ENCODE data around the gene SLC25A13.

Gene SLC25A13

GRCh38 chr7:96303105-96303685, 18.7 kb downstream of the SLC25A13 start:
- Histone ChIP-seq H3K18ac (ENCODE audit: low read length) (no peak overlapping the region), H3K4me3 (ENCODE audit: low read length in 2 of 2) (no peak overlapping the region), H3K36me3 (replicated peaks in 1 of 2; ENCODE audit: control insufficient read depth in 2 of 2, insufficient read depth in 2 of 2, low read length in 2 of 2) (peaks cover 2 to 3% of the 10 kb centered on the region in 2 donors), H3K79me1 (ENCODE audit: low read depth, low read length) (peaks cover 4% of the 10 kb centered on the region), H2BK15ac (ENCODE audit: low read length) (no peak overlapping the region), H3K27me3 (ENCODE audit: control insufficient read depth in 3 of 3, insufficient read depth in 3 of 3, low read depth in 1 of 3, low read length in 3 of 3) (no peaks in the 10 kb centered on the region), H3K23ac (ENCODE audit: low read depth, low read length, poor library complexity) (peak overlapping the region; percentile 8), H3K14ac (ENCODE audit: low read length) (no peak overlapping the region), H2AFZ (ENCODE audit: low read length) (no peak overlapping the region), H3K4me2 (ENCODE audit: insufficient read depth, low read length, poor library complexity, severe bottlenecking) (no peak overlapping the region), H2BK5ac (ENCODE audit: low read length) (no peak overlapping the region), H4K8ac (ENCODE audit: low read depth, low read length) (no peak overlapping the region), H4K91ac (ENCODE audit: low read depth, low read length, poor library complexity) (no peak overlapping the region), H2AK5ac (ENCODE audit: low read depth, low read length) (peak overlapping the region; percentile 8), H3K4ac (ENCODE audit: low read length) (no peak overlapping the region), H2BK12ac (ENCODE audit: low read length) (no peak overlapping the region), H3K9me3 (replicated peaks in 1 of 2; ENCODE audit: control insufficient read depth in 2 of 2, insufficient read depth in 1 of 2, low read depth in 1 of 2, low read length in 2 of 2) (peaks cover 2 to 7% of the 10 kb centered on the region in 2 donors), H3K9ac (ENCODE audit: low read depth, low read length, poor library complexity) (no peak overlapping the region), H2BK120ac (ENCODE audit: low read depth, low read length) (no peak overlapping the region), H3K27ac (replicated peaks; ENCODE audit: low read length) (no peak overlapping the region), H3K4me1 (ENCODE audit: control insufficient read depth in 2 of 2, insufficient read depth in 1 of 2, low read depth in 1 of 2, low read length in 2 of 2) (no peaks in the 10 kb centered on the region)
- no peak for DNase-seq (ENCODE audit: low spot score)
- no CpG with 5 or more reads among the region's 5 CpGs for WGBS, 2 donors (ENCODE audit: extremely low coverage in 2 of 2, insufficient read length in 2 of 2, insufficient replicate concordance in 1 of 2)

- Histone ChIP-seq H2BK12ac (ENCODE audit: low read length) (no peak overlapping the region), H2AFZ (ENCODE audit: low read length) (no peak overlapping the region), H3K27ac (replicated peaks; ENCODE audit: low read length) (no peak overlapping the region), H3K27me3 (ENCODE audit: control insufficient read depth in 3 of 3, insufficient read depth in 3 of 3, low read depth in 1 of 3, low read length in 3 of 3) (no peaks in the 10 kb centered on the region), H3K9ac (ENCODE audit: low read depth, low read length, poor library complexity) (no peak overlapping the region), H3K4ac (ENCODE audit: low read length) (no peak overlapping the region), H3K36me3 (replicated peaks in 1 of 2; ENCODE audit: control insufficient read depth in 2 of 2, insufficient read depth in 2 of 2, low read length in 2 of 2) (peaks cover 0 to 3% of the 10 kb centered on the region in 2 donors), H3K14ac (ENCODE audit: low read length) (no peak overlapping the region), H4K91ac (ENCODE audit: low read depth, low read length, poor library complexity) (no peak overlapping the region), H2BK120ac (ENCODE audit: low read depth, low read length) (no peak overlapping the region), H2AK5ac (ENCODE audit: low read depth, low read length) (no peak overlapping the region), H3K9me3 (replicated peaks in 1 of 2; ENCODE audit: control insufficient read depth in 2 of 2, insufficient read depth in 1 of 2, low read depth in 1 of 2, low read length in 2 of 2) (peaks cover 2 to 7% of the 10 kb centered on the region in 2 donors), H3K4me3 (ENCODE audit: low read length in 2 of 2) (no peak overlapping the region), H3K4me2 (ENCODE audit: insufficient read depth, low read length, poor library complexity, severe bottlenecking) (no peak overlapping the region), H3K4me1 (ENCODE audit: control insufficient read depth in 2 of 2, insufficient read depth in 1 of 2, low read depth in 1 of 2, low read length in 2 of 2) (peaks cover 0 to 2% of the 10 kb centered on the region in 2 donors), H3K18ac (ENCODE audit: low read length) (no peak overlapping the region), H4K8ac (ENCODE audit: low read depth, low read length) (no peak overlapping the region), H3K79me1 (ENCODE audit: low read depth, low read length) (peaks cover 4% of the 10 kb centered on the region), H2BK5ac (ENCODE audit: low read length) (no peak overlapping the region), H2BK15ac (ENCODE audit: low read length) (no peak overlapping the region), H3K23ac (ENCODE audit: low read depth, low read length, poor library complexity) (no peak overlapping the region)
- no peak for DNase-seq (ENCODE audit: low spot score)
- no CpG with 5 or more reads among the region's 1 CpG for WGBS, 2 donors (ENCODE audit: extremely low coverage in 2 of 2, insufficient read length in 2 of 2, insufficient replicate concordance in 1 of 2)
Observed at GRCh38 chr7:96300986-96301385, 20.9 kb downstream of the SLC25A13 start.

- no peak overlapping the region for H3K4me3 ChIP-seq (ENCODE audit: low read length in 2 of 2)
- H2AK5ac ChIP-seq (ENCODE audit: low read depth, low read length): no peak overlapping the region
- H2BK120ac ChIP-seq (ENCODE audit: low read depth, low read length): no peak overlapping the region
- no peak overlapping the region for H3K4ac ChIP-seq (ENCODE audit: low read length)
- H3K23ac ChIP-seq (ENCODE audit: low read depth, low read length, poor library complexity): no peak overlapping the region
- no peak overlapping the region for H2AFZ ChIP-seq (ENCODE audit: low read length)
- no peak overlapping the region for H3K18ac ChIP-seq (ENCODE audit: low read length)
- H3K4me1 ChIP-seq (ENCODE audit: control insufficient read depth in 2 of 2, insufficient read depth in 1 of 2, low read depth in 1 of 2, low read length in 2 of 2): peaks cover 0 to 2% of the 10 kb centered on the region in 2 donors
- H2BK5ac ChIP-seq (ENCODE audit: low read length): no peak overlapping the region
- H4K8ac ChIP-seq (ENCODE audit: low read depth, low read length): no peak overlapping the region
- no peak for DNase-seq (ENCODE audit: low spot score)
- H3K14ac ChIP-seq (ENCODE audit: low read length): no peak overlapping the region
- H3K9ac ChIP-seq (ENCODE audit: low read depth, low read length, poor library complexity): no peak overlapping the region
- H3K27ac ChIP-seq (replicated peaks; ENCODE audit: low read length): no peak overlapping the region
- H3K27me3 ChIP-seq (ENCODE audit: control insufficient read depth in 3 of 3, insufficient read depth in 3 of 3, low read depth in 1 of 3, low read length in 3 of 3): no peaks in the 10 kb centered on the region
- H4K91ac ChIP-seq (ENCODE audit: low read depth, low read length, poor library complexity): no peak overlapping the region
- peaks cover 2 to 7% of the 10 kb centered on the region in 2 donors for H3K9me3 ChIP-seq (replicated peaks in 1 of 2; ENCODE audit: control insufficient read depth in 2 of 2, insufficient read depth in 1 of 2, low read depth in 1 of 2, low read length in 2 of 2)
- H3K4me2 ChIP-seq (ENCODE audit: insufficient read depth, low read length, poor library complexity, severe bottlenecking): no peak overlapping the region
- H3K79me1 ChIP-seq (ENCODE audit: low read depth, low read length): peaks cover 4% of the 10 kb centered on the region
- no peak overlapping the region for H2BK15ac ChIP-seq (ENCODE audit: low read length)
- H3K36me3 ChIP-seq (replicated peaks in 1 of 2; ENCODE audit: control insufficient read depth in 2 of 2, insufficient read depth in 2 of 2, low read length in 2 of 2): peaks cover 0 to 7% of the 10 kb centered on the region in 2 donors
- H2BK12ac ChIP-seq (ENCODE audit: low read length): no peak overlapping the region
Observed at GRCh38 chr7:96300502-96300901, 21.4 kb downstream of the SLC25A13 start.

- H3K23ac ChIP-seq (ENCODE audit: low read depth, low read length, poor library complexity): no peak overlapping the region
- no peak overlapping the region for H3K9ac ChIP-seq (ENCODE audit: low read depth, low read length, poor library complexity)
- no peak overlapping the region for H2BK15ac ChIP-seq (ENCODE audit: low read length)
- no peak overlapping the region for H3K14ac ChIP-seq (ENCODE audit: low read length)
- H3K18ac ChIP-seq (ENCODE audit: low read length): no peak overlapping the region
- H4K8ac ChIP-seq (ENCODE audit: low read depth, low read length): no peak overlapping the region
- peaks cover 0 to 15% of the 10 kb centered on the region in 2 donors for H3K36me3 ChIP-seq (replicated peaks in 1 of 2; ENCODE audit: control insufficient read depth in 2 of 2, insufficient read depth in 2 of 2, low read length in 2 of 2)
- H3K27ac ChIP-seq (replicated peaks; ENCODE audit: low read length): no peak overlapping the region
- no peak overlapping the region for H2BK120ac ChIP-seq (ENCODE audit: low read depth, low read length)
- no peak overlapping the region for H3K4ac ChIP-seq (ENCODE audit: low read length)
- no peak overlapping the region for H3K4me3 ChIP-seq (ENCODE audit: low read length in 2 of 2)
- no peak overlapping the region for H2AK5ac ChIP-seq (ENCODE audit: low read depth, low read length)
- no peak overlapping the region for H2BK12ac ChIP-seq (ENCODE audit: low read length)
- no peak overlapping the region for H3K4me2 ChIP-seq (ENCODE audit: insufficient read depth, low read length, poor library complexity, severe bottlenecking)
- no peak overlapping the region for H2BK5ac ChIP-seq (ENCODE audit: low read length)
- no peaks in the 10 kb centered on the region for H3K27me3 ChIP-seq (ENCODE audit: control insufficient read depth in 3 of 3, insufficient read depth in 3 of 3, low read depth in 1 of 3, low read length in 3 of 3)
- no peak overlapping the region for H4K91ac ChIP-seq (ENCODE audit: low read depth, low read length, poor library complexity)
- H3K4me1 ChIP-seq (ENCODE audit: control insufficient read depth in 2 of 2, insufficient read depth in 1 of 2, low read depth in 1 of 2, low read length in 2 of 2): peaks cover 0 to 2% of the 10 kb centered on the region in 2 donors
- WGBS, 2 donors (ENCODE audit: extremely low coverage in 2 of 2, insufficient read length in 2 of 2, insufficient replicate concordance in 1 of 2): no CpG with 5 or more reads among the region's 1 CpG
- H2AFZ ChIP-seq (ENCODE audit: low read length): no peak overlapping the region
- no peak for DNase-seq (ENCODE audit: low spot score)
- H3K79me1 ChIP-seq (ENCODE audit: low read depth, low read length): peaks cover 2% of the 10 kb centered on the region
- H3K9me3 ChIP-seq (replicated peaks in 1 of 2; ENCODE audit: control insufficient read depth in 2 of 2, insufficient read depth in 1 of 2, low read depth in 1 of 2, low read length in 2 of 2): peaks cover 2 to 7% of the 10 kb centered on the region in 2 donors
Observed at GRCh38 chr7:96299496-96299895, 22.4 kb downstream of the SLC25A13 start.
